22Rv1 (cell line): ENCODE data around the gene ZNF544.

Experiments
- ZFX ChIP-seq: fragments of 450-650 bp; IDR thresholded peaks from 2 replicates; pipeline ENCODE4 v1.6.1; 2017; ENCODE audit warnings: antibody characterized with exemption, borderline replicate concordance
- TF ChIP-seq, protein P1 (sequence below): fragments of 450-650 bp; IDR thresholded peaks from 2 replicates; pipeline ENCODE4 v1.5.1; 2017; ENCODE audit warnings: mild to moderate bottlenecking

DNA sequence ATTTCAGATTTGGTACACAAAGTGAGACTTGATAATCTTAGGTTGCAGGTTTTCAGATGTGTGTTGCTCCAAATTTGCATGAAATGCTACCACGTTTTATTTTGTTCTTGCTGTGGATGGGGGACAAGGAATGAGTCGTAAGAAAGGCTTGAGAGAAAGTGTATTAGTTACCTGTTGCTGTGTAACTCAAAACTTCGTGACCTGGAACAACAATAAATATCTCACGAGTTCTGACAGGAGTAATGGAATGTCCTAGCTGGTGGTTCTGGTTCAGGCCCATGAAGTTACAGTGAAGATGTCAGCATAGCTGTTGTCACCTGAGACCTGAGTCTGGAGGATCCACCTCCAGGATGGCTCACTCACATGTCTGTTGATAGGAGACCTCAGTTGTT, 51.2 kb downstream of the ZNF544 start:
- TF ChIP-seq, protein P1, sequence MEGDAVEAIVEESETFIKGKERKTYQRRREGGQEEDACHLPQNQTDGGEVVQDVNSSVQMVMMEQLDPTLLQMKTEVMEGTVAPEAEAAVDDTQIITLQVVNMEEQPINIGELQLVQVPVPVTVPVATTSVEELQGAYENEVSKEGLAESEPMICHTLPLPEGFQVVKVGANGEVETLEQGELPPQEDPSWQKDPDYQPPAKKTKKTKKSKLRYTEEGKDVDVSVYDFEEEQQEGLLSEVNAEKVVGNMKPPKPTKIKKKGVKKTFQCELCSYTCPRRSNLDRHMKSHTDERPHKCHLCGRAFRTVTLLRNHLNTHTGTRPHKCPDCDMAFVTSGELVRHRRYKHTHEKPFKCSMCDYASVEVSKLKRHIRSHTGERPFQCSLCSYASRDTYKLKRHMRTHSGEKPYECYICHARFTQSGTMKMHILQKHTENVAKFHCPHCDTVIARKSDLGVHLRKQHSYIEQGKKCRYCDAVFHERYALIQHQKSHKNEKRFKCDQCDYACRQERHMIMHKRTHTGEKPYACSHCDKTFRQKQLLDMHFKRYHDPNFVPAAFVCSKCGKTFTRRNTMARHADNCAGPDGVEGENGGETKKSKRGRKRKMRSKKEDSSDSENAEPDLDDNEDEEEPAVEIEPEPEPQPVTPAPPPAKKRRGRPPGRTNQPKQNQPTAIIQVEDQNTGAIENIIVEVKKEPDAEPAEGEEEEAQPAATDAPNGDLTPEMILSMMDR, result no peak
- TF ChIP-seq ZFX, result no peak
